CD4-positive, alpha-beta T cell treated with Interleukin-2 at 100 ng/mL for 4 hours (primary cell): ENCODE data around the gene MSI2.
"Not testable (repeated sequence)": the region's sequence is repeated elsewhere in the genome, so short reads cannot be mapped to it uniquely, and the experiment has no call there.

ENCODE experiments used
- DNase-seq: peaks from one replicate; pipeline ENCODE4 v3.0.0-alpha.2; 2020; ENCODE audit warnings: low spot score

The MSI2 gene

DNA sequence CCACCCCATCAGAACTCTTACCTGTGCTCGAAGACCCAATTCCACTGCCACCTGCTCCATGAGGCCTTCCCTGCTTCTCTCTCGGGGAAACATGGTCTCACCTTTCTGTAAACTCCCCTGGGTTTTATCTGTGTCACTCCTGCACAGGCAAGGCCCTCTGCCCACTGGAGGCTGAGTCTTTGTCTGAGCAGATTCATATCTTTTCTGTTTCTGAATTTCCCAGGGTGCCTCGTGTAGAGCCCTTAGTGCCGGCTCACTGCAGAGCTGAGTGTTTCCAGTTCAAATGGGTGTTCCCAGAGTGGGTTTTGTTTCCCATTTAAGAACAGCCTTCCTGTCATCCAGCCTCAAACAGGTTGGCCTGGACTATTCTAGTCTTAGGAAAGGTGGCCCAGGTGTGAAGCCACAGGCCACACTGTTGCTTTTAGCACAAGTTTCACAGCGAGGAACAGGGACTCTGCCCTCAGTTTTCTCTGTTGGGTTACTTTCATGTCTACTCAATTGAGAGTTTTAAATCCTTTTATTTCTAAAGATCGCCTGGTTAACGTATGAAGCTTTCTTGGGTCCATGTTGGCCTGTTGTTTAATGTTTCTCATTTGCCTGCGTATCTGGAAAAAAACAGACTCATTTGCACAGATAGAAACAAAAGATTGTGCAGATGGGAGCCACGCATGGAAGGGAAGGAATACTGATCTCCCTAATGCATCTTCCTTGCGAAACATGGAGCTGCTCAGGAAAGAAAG, 228.7 kb downstream of the MSI2 start:
- no peak for DNase-seq

DNA sequence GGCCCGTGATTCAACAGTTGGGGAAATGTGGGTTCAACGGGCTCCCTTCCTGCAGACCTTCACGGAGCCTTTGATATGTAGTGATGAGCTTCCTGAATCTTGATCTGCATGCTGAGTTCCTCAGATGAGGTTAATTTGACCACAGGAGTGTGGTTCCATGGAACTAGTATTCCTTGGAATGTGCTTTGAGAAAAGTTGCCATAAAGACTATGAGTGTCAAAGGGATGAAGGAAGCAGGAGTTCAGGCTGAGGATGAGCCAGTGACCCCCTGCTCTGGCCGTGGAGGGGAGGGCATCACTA, 229.2 kb downstream of the MSI2 start:
- no peak for DNase-seq

DNA sequence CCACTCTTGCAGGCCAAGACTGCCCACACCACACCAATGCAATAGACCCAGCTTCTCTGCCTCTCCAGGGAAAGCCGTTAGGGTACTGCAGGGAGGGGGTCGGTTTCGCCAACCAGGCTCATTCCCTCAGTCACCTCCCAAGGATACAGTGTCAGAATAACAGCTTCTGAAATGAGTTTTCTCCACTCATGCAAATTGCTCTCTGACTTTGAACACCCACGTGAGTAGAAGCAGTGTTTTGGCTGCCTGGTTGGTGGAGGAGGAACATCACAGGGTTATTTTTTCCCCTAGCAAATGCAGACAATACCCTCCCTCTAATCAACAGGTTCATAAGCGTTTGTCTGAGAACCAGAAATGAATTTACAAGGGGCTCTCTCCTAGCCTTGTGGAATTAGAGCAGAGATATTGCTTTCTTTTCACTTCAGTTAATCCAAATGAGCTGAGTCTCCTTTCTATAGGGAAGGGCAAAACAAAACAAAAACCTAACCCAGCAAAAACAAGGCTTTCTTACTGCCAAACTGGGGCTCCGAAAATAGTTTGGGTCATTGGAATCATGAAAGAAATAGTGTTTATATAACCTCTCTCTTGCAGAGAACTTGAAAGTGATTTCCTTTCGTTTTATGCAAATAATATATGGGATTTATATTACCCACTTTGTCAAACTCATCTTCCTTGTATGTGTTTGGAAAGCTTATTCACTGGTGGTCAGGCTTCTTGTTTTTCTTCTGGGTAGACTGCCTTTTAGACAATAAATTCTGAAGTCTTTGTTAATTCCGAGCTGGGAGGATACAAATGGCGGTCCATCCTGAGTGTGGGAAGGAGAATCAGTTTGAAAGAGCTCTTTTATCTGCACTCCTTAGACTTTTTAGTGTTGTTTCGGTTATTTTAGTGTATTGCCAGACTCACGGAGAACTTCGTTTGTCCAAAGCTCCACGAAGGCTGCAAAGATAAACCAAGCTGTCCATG, 229.9 kb downstream of the MSI2 start:
- no peak for DNase-seq

DNA sequence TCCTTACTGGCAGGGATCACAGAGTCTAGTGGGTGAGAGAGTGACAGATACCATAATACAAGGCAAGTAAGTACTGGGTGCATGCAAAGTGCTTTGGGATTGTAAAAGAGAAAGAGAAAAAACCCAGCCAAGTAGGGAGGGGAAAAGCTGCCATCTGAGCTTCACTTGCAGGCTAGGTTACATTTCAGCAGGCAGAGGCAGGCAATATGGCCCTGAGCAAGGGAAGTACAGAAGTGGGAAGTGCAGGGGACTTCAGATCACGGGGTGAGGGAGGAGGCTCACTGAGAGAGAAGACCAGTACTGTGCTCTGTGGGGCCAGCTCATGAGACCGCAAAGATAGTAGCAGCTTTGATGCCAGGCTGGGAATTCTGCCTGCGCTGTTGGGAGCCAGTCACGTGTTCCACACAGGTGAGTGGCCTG, 230.6 kb downstream of the MSI2 start:
- no peak for DNase-seq

DNA sequence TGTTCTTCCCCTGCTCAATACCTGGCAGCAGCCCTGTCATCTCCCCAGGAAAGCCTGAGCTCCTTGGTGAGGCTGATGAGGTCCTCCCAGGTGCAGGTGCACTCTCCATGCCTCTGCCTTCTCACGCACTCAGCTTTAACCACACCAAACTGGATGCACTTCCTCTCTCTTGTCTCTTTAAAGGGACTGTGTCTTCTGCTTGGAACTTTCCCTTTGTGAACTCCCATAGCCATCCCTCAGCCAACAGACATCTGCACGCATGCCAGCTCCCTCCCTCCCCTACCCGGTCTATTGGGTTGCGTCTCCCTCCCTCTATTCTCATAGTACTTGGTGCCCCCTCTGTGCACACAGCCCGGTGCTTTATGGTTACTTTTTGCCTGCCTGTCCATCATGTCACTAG, 231.2 kb downstream of the MSI2 start:
- no peak for DNase-seq

DNA sequence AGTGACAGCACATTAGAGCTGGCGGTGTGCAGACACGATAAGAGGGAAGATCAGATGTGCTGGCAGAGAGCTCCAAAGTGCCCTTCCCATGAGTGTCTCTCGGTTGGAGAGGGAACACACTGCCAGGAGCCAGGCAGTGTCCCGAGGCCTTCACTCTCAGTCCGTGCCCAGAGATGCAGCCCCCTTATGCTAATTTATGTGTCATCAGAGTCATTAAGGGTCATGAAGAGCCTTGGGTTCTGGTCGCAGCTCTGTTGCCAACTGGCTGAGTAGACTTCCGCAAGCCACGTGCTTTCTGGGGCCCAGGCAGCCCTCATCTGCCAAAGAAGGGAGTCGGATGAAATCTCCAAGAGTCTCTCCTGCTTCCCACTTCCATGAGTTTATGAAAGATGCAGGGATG, 232.5 kb downstream of the MSI2 start:
- DNase-seq = no peak

DNA sequence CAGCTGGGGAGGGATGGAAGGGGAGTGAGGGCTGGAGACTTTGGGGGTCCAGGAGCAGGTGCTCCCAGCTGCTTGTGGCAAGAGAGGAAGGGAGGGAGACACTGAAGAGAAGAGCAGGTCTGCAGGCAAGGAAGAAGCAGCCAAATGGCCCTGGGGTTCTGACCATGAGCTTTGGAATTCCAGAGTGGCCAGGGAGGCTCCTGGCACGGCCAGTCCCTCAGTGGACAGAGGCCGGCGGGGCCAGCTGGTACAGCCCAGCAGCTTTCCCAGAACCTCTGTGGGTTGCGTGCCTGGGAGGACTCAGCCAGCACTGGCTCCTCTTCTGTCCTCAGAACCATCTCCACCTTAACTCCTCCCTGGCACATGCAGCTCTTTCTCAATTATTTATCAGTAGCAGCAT, 233.0 kb downstream of the MSI2 start:
- no peak for DNase-seq

DNA sequence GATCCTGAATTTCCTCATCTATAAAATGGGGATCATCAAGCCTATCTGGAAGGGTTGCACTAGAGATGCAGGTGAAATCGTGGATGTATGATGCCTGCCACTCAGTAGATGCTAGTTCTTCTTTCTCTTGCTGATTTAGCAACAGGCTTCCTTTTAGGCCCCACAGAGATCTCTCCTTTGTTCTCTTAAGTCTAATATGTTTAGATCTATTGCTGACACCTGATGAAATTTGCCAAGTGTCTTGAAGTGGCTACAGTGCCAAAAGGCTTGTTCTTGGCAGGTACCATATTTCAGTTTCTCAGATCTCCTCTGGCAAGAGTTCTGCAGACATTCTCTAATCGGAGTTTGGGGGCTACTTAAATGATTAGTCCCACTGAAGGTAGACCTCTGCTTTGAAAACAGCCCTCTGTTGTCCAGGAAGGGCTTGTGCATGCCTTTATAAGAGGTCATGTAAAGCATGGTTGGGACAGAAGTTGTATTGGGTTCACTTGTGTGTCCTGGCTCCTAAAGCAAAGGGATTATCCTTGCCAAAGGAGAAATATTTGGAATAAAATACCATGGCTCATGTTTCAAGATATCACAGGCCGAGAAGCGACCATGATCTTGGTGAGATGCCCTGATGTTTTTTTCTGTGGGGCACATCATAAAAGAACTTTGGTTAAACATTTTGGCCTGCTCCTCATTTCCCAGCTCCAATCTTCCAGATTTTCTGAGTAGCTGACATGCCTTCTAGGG, 234.0 kb downstream of the MSI2 start:
- no peak for DNase-seq

DNA sequence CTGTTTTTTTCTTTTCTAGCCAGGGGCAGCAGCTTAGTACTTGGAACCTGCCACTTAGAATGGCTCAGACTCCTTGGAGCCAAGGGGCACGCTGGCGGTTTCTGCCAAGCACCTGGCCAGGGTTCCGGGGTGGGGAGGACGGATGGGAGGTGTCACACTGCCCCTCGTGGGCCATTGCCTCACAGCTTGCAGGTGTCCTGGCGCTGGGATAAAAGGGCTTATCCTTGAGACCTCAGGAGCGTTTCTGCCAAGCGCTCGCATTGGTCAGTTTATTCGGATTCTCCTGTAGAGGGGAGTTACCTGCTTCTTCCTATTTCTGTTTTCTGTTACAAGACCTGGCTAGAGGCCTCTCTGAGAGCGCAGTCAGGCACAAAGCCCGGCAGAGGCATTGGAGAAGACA, 234.6 kb downstream of the MSI2 start:
- no peak for DNase-seq

DNA sequence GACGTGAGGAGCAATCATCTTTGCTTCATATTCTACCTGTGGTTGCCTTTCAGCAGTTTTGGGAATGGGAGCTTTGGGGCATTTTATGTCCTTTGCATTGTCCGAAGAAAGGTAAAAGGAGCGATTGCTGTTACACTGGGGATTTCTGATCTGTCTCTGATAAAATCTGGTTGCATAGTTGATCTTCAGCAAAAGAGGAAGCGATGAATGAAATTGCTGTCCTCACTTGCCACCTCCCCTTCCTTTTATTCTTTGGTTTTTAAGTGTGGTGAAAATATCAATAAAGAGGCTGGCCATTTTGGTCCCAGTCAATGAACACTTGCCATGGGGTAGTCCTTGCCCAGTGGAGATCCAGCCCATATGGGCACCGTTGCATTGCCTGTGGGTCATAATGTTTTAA, 236.8 kb downstream of the MSI2 start:
- DNase-seq = no peak

DNA sequence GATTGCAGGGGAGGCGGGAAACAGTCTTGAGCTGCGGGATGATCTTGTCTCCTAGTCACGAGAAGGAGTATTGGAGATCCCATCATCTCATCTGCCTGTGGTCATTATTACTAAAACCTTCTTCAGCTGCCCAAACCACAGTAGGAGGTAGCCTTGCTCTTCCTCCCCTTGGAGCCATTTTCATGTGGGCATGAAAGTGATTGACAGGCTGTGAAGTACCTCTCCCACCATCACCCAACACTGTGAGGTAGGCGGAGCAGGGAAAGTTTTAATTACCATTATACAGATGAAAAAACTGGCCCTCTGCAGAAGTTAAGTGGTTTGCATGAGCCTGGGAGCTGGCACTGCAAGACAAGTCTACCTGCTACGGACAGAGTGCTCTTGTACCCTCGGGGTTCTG, 237.3 kb downstream of the MSI2 start:
- DNase-seq = no peak

DNA sequence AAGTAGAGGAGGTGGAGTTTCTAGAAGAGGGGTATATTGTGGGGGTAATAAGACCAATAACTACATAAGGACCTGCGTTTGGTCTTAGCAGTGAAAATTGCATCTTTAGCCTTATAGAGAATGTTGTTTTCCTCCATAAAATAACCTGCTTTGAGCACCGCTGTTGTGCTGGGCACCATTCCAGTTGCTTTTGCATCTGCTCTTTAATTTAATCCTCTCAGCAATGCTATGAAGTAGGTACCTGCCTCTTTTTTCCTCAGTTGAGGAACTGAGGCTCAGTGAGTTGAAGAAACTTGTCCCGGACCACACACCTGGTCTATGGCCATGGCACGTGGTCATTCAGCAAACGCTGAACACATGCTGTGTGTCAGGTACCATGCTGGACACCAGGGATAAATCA, 238.1 kb downstream of the MSI2 start:
- no peak for DNase-seq

DNA sequence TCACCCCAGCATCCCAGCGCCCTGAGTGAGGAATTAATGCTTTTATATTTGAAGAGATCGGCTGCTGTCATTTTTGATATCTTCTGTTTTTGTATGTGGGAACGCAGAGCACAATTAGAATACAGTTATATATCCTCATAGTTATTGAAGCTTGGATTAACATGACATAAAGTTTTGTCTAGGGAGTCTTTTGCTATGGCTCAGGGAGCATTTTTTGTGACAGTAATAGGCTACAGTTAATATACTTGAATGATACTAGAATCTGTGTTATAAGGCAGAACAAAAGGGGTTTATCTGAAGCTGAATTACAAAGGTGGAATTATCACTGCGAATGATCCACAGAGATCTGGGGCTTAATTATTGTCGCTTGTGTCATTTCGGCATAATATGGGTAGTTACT, 239.4 kb downstream of the MSI2 start:
- no peak for DNase-seq

DNA sequence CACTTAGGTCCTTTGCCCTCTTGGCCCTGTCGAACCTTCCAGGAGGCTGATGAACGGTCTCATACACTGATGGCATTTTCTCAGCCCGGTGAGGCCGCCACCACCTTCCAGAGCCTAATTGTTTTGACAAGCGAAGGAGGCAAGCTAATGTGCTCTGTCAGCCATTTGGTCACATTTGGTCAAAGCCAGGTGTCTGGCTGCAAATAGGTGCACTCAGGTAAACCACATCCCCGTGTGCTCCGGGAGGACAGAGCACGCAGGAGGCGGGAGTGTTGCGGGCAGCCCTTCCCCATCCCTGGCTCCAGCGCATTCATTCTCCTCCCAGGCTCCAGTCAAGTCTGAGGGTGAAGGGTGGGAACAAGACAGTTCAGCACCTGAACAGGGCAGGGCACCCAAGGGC, 240.1 kb downstream of the MSI2 start:
- DNase-seq = no peak

DNA sequence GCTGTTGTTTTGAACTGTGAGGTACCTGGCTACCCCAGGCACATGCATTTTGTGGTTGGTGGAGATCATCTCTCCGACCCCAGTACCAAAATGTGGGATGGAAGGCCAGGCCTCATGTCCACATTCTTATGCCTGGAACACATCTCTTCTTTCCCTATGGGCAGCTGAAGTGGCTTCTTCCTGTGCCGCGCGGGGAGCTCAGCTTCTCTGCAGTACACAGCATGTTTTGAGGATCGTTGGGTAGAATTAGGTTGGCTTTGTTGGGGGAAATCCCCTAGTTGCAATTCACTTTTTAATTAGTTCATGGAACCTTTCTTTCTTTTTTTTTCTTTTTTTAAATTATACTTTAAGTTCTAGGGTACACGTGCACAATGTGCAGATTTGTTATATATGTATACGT, 242.1 kb downstream of the MSI2 start:
- no peak for DNase-seq

DNA sequence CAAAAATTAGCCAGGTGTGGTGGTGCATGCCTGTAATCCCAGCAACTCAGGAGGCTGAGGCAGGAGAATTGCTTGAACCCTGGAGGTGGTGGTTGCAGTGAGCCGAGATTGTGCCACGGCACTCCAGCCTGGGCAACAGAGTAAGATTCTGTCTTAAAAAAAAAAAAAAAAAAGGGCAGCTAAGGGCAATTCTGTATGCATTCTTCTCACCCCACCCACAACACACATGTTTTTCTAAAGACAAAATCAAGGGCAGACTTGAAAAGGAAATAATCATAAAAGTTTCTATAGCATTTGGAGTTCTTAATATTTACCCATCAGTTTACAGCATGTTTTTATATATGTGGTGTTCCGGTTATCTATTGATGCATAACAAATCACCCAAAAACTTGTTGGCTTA, 242.9 kb downstream of the MSI2 start:
- DNase-seq = not testable (repeated sequence)

DNA sequence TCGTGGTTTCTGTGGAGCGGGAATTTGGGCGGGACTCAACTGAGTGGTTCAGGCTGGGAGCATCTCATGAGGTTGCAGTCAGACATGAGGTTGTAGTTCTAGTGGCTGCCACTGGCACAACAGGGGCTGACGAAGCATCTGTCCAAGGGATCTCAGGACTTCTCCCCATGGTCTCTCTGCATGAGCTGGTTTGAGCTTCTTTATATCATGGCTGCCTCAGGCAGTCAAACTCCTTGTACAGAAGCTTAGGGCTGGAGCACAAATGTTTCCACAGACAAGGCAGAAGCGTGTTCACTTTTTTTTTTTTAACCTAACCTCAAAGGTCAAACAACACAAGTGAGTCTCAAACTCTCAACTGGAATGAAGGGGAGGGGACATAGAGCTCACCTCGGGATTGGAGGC, 243.3 kb downstream of the MSI2 start:
- no peak for DNase-seq

DNA sequence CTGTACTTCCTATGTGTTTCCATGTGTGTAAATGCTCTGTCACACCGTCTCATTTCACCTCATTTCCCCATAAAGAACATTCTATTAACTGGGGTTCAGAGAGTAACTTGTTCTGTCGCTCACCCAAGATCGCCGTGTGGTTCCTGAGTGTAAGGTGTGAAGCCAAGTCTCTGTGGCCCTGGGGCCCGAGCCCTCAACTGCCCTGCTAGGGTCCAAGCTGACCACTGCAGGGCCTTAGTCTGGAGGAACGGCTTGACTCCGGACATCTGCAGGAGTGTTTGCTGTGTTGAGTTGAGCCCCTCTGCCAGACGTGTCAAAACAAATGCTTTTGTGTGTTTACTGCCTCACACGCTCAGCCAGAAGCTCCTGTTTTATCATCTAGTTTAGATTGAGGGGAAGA, 244.7 kb downstream of the MSI2 start:
- no peak for DNase-seq

DNA sequence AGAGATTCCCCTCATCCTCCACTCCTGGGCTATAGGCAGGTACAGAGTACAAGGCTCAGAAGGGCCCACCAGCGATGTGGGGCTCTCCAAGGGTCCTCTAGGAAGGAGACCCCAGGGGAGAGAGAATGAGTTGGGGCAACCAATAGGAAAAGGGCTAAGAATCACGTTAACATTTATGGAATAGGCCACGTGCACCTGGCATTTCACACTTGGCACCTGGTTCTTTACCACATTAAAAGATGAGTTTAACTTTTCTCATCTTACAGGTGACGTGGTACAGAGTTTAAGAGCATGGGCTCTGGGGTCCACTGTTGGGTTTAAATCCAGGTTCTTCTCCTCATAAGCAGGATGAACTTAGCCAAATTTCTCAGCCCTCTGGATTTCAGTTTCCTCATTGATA, 245.7 kb downstream of the MSI2 start:
- DNase-seq = no peak

DNA sequence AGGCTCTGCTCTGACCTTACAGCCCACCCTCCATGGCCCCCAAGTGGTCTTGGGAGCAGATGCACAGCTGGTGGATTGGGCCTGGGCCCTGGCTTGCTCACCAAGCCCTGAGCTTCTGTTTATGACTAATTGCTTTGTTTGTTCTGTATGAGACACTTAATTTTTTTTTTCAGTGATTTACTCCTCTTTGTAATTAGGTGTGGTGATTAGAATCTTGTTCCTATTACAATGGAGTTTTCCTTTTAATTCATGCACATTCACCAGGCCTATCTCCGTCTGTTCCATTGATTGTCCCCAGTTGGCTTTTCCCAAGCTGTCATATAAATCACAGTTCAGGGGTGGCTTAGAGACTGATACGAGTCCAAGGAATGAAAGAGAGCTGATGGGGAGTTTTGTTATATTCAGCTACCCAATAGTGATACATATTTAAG, 246.5 kb downstream of the MSI2 start:
- no peak for DNase-seq

DNA sequence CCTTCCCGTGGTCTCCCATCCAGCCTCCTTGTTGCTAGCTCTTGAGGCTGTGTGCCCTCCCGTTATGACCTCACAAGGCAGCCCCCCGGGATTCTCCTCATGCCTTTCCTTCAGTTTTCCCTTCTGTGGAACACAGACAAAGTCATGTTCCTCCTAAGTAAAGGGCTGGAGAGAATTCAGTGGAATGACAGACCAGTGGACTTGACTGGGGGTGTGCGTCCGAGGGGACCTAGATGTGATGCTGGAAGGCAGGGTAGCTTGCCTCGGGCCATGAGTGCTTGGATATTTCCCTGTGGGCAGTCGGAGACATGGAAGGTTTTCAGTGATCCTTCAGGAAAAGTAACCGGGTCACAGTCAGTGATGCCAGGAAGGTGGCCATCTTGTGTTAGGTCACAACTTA, 247.9 kb downstream of the MSI2 start:
- DNase-seq = no peak

DNA sequence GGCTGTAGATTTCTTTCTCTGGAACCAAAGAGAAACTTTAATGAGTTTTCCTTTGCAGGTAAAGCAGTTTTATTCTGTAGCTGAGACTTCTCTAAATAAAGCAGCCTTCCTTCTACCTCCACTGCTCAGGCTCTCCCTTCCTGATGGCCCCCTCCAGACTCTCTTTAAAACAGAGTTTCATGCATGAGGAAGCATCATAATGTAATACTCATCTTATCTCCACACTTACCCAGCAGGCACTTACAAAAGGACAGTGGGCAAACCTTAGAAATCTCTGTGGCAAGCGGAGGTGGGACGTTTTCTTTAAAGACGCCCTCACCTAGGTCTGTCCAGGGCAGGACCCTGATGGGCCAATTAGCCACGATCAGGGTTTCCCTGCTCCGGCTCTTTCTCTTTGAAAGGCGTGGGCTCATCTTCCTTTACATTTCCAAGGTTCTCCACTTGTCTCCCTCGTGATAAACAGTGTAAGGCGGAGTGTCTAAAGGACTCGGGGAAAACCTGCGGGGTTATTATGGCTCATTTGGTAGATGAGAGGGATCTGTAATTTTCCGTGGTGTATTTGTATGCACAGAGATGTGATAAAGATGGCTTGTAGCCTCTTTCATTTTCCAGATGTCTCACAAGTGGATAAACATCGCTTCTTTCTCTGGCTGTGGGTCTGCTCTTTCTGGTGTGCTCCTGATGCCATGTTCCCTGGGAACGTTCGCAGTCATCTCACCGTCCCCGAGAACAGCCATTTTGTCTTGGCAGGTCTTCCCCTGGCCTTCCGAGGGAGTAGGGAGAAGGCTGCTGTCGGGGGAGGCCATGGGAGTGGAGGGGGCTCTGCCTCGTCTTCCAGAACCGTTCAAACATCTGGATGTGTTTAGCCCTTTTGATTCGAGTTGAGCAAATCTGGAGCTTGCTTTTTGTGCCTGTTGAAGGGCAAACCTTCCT, 249.8 kb downstream of the MSI2 start:
- DNase-seq = no peak
